GM10248 (cell line): ENCODE results near the gene CLCA1.

Experiments
- CTCF ChIA-PET: fragments of 300-600 bp; sonication (Branson Sonifier 250); formaldehyde crosslinking; extraction: SDS; loops from one replicate; lab custom pipeline; 2021; ENCODE audit warnings: antibody characterized with exemption; lab: Yijun Ruan, JAX
- POLR2A ChIA-PET: fragments of 350-650 bp; sonication (Branson Sonifier 250); formaldehyde crosslinking; extraction: SDS; loops from one replicate; lab custom pipeline; 2020; ENCODE audit warnings: antibody characterized with exemption; lab: Yijun Ruan, JAX
- DNase-seq: peaks from one replicate; pipeline ENCODE4 v3.0.0; 2012; ENCODE audit errors: extremely low spot score
- CTCF ChIP-seq: IDR thresholded peaks from 2 replicates; pipeline ENCODE4 v1.5.1; 2012; ENCODE audit warnings: mild to moderate bottlenecking, low read depth; ENCODE audit errors: extremely low read depth, missing control alignments, control extremely low read depth

Gene CLCA1

GRCh38 chr1:86502721-86503405, 34.1 kb downstream of the CLCA1 start:
- DNase-seq = no peak
- no peak for TF ChIP-seq CTCF
- ChIA-PET POLR2A (no interaction called here), CTCF (interaction anchor here (0.7 to 7.9 kb wide), 17 partner anchors 9 to 150 kb away, joined by 3 to 83 read pairs (median 6); partner anchors contain the start of gene CLCA1)

- DNase-seq = no peak
- no peak for TF ChIP-seq CTCF
- CTCF ChIA-PET = interaction anchor here (0.8 to 7.9 kb wide), 11 partner anchors 8 to 201 kb away, joined by 3 to 81 read pairs (median 7); partner anchors contain the start of gene SH3GLB1
- POLR2A ChIA-PET = no interaction called here
These were observed 34.8 kb downstream of the CLCA1 start for GRCh38 chr1:86503406-86504136.

GRCh38 chr1:86504137-86504479, 35.4 kb downstream of the CLCA1 start:
- TF ChIP-seq CTCF = no peak
- CTCF ChIA-PET = interaction anchor here (0.8 to 7.9 kb wide), 10 partner anchors 8 to 201 kb away, joined by 3 to 81 read pairs (median 6); partner anchors contain the start of gene SH3GLB1
- no peak for DNase-seq
- POLR2A ChIA-PET = no interaction called here

- POLR2A ChIA-PET = no interaction called here
- TF ChIP-seq CTCF = no peak
- no peak for DNase-seq
- CTCF ChIA-PET = interaction anchor here (0.8 to 7.9 kb wide), 13 partner anchors 9 to 200 kb away, joined by 3 to 81 read pairs (median 6); partner anchors contain the start of gene SH3GLB1
These were observed 36.3 kb downstream of the CLCA1 start for GRCh38 chr1:86504895-86505563.

GRCh38 chr1:86505564-86505902, 36.8 kb downstream of the CLCA1 start:
- ChIA-PET CTCF (interaction anchor here (1.1 to 7.9 kb wide), 10 partner anchors 10 to 199 kb away, joined by 3 to 81 read pairs (median 6); partner anchors contain the start of gene SH3GLB1), POLR2A (no interaction called here)
- TF ChIP-seq CTCF = no peak
- no peak for DNase-seq

GRCh38 chr1:86507935-86508582, 39.3 kb downstream of the CLCA1 start:
- ChIA-PET CTCF (interaction anchor here (0.6 to 7.9 kb wide), 18 partner anchors 8 to 625 kb away, joined by 3 to 81 read pairs (median 4); partner anchors contain the start of gene ODF2L), POLR2A (no interaction called here)
- no peak for DNase-seq
- TF ChIP-seq CTCF = peak; percentile 23
